GM18520 (cell line): ENCODE measurements around the gene JKAMP.

ENCODE experiments used
- ATAC-seq: cut with Tn5 transposase; IDR thresholded peaks from one replicate; pipeline ENCODE4 v1.9.1; 2021; ENCODE audit not compliant: unreplicated experiment

The JKAMP gene

GRCh38 chr14:59537476-59537875 lies 53.2 kb downstream of the JKAMP start:
- ATAC-seq: no peak

- ATAC-seq: no peak
Observed at GRCh38 chr14:59538936-59539335, 54.6 kb downstream of the JKAMP start.

- no peak for ATAC-seq
Observed at GRCh38 chr14:59540852-59541251, 56.5 kb downstream of the JKAMP start.

- ATAC-seq: no peak
Observed at GRCh38 chr14:59541731-59542130, 57.4 kb downstream of the JKAMP start.

GRCh38 chr14:59543873-59544272 lies 59.6 kb downstream of the JKAMP start:
- ATAC-seq: no peak

GRCh38 chr14:59547310-59547709 lies 63.0 kb downstream of the JKAMP start:
- ATAC-seq: no peak
